K562 (cell line): ENCODE measurements around the gene SDHC. TPM values are rescaled to one million over a fixed set of nuclear protein-coding genes. Genes with fewer than 3 reads are reported as not detected.

Experiments
- CBFB ChIP-seq: sonication (generic); formaldehyde crosslinking; IDR thresholded peaks from 2 replicates; pipeline ENCODE4 v1.4.0; 2020; ENCODE audit warnings: mild to moderate bottlenecking, missing genetic modification reagents
- EZH2 ChIP-seq: IDR thresholded peaks from 2 replicates; pipeline ENCODE4 v1.6.1; 2012; ENCODE audit warnings: low read depth, mild to moderate bottlenecking, inconsistent platforms, low read length, borderline replicate concordance
- HDAC2 ChIP-seq: fragments of 450-650 bp; IDR thresholded peaks from 2 replicates; pipeline ENCODE4 v1.6.1; 2016; ENCODE audit warnings: mild to moderate bottlenecking
- MEIS2 ChIP-seq: fragments of 450-650 bp; IDR thresholded peaks from 2 replicates; pipeline ENCODE4 v1.6.1; 2014; ENCODE audit warnings: mild to moderate bottlenecking; ENCODE audit not compliant: partially characterized antibody
- RBM34 ChIP-seq: fragments of 200-400 bp; formaldehyde crosslinking; IDR thresholded peaks from 2 replicates; pipeline ENCODE4 v1.6.1; 2018; ENCODE audit warnings: low read length, borderline replicate concordance; ENCODE audit not compliant: insufficient read depth
- ZEB2 ChIP-seq: fragments of 450-650 bp; IDR thresholded peaks from 2 replicates; pipeline ENCODE4 v1.6.1; 2016
- ZSCAN32 ChIP-seq: fragments of 450-650 bp; formaldehyde crosslinking; IDR thresholded peaks from 2 replicates; pipeline ENCODE4 v1.4.0; 2020; ENCODE audit warnings: mild to moderate bottlenecking, moderate library complexity
- polyA plus RNA-seq, 8 experiments: library from polyadenylated mRNA; depleted of rRNA in 4 of 8; stranded (reverse) in 5 of 8; unstranded in 3 of 8; fragments of >200 nt; fragmentation: Nextera tagmentation in 2 of 8; fragmentation: Illumina TruSeq in 1 of 8; extraction: Ambion mirVana in 2 of 8; extraction: Trizol in 1 of 8; gene quantifications; 2 replicates each; pipeline versions ENCODE4 v1.2.1 to v1.2.3, GENCODE V29; 2011 to 2014; ENCODE audit warnings: inconsistent platforms in 1 of 8, missing spikeins in 1 of 8
- total RNA-seq, 7 experiments: library from RNA; depleted of rRNA in 6 of 7; stranded (reverse); fragments of >200 nt in 6 of 7; fragmentation: Illumina TruSeq in 2 of 7; extraction: Trizol in 2 of 7; gene quantifications; 2 replicates each; pipeline versions ENCODE4 v1.2.1 to v1.2.3, GENCODE V29; 2011 to 2021; ENCODE audit warnings: low replicate concordance in 1 of 7
- TF ChIP-seq, protein P1 (sequence below): fragments of 450-650 bp; IDR thresholded peaks from 2 replicates; pipeline ENCODE4 v1.6.1; 2016; ENCODE audit warnings: mild to moderate bottlenecking, moderate library complexity
- TF ChIP-seq, protein P2 (sequence below): fragments of 450-650 bp; IDR thresholded peaks from 2 replicates; pipeline ENCODE4 v1.6.1; 2017; ENCODE audit warnings: antibody characterized with exemption
- TF ChIP-seq, protein P3 (sequence below): sonication (generic); formaldehyde crosslinking; IDR thresholded peaks from 2 replicates; pipeline ENCODE4 v1.8.1; 2023; ENCODE audit warnings: mild to moderate bottlenecking, missing genetic modification reagents, moderate library complexity
- TF ChIP-seq, protein P4 (sequence below): fragments of 250-450 bp; sonication (Bioruptor Pico); IDR thresholded peaks from 2 replicates; pipeline ENCODE4 v1.8.0; 2022; ENCODE audit warnings: moderate library complexity, mild to moderate bottlenecking, inconsistent platforms

The SDHC gene
- total and polyA plus RNA-seq, 9 of the 15 experiments (the other 6 are each of a cell fraction or from before 2014, with no cell fraction given), result 7.7 to 309 (median 174) TPM

GRCh38 chr1:161314201-161314981, at the start of gene SDHC (continued):
- TF ChIP-seq, protein P1, sequence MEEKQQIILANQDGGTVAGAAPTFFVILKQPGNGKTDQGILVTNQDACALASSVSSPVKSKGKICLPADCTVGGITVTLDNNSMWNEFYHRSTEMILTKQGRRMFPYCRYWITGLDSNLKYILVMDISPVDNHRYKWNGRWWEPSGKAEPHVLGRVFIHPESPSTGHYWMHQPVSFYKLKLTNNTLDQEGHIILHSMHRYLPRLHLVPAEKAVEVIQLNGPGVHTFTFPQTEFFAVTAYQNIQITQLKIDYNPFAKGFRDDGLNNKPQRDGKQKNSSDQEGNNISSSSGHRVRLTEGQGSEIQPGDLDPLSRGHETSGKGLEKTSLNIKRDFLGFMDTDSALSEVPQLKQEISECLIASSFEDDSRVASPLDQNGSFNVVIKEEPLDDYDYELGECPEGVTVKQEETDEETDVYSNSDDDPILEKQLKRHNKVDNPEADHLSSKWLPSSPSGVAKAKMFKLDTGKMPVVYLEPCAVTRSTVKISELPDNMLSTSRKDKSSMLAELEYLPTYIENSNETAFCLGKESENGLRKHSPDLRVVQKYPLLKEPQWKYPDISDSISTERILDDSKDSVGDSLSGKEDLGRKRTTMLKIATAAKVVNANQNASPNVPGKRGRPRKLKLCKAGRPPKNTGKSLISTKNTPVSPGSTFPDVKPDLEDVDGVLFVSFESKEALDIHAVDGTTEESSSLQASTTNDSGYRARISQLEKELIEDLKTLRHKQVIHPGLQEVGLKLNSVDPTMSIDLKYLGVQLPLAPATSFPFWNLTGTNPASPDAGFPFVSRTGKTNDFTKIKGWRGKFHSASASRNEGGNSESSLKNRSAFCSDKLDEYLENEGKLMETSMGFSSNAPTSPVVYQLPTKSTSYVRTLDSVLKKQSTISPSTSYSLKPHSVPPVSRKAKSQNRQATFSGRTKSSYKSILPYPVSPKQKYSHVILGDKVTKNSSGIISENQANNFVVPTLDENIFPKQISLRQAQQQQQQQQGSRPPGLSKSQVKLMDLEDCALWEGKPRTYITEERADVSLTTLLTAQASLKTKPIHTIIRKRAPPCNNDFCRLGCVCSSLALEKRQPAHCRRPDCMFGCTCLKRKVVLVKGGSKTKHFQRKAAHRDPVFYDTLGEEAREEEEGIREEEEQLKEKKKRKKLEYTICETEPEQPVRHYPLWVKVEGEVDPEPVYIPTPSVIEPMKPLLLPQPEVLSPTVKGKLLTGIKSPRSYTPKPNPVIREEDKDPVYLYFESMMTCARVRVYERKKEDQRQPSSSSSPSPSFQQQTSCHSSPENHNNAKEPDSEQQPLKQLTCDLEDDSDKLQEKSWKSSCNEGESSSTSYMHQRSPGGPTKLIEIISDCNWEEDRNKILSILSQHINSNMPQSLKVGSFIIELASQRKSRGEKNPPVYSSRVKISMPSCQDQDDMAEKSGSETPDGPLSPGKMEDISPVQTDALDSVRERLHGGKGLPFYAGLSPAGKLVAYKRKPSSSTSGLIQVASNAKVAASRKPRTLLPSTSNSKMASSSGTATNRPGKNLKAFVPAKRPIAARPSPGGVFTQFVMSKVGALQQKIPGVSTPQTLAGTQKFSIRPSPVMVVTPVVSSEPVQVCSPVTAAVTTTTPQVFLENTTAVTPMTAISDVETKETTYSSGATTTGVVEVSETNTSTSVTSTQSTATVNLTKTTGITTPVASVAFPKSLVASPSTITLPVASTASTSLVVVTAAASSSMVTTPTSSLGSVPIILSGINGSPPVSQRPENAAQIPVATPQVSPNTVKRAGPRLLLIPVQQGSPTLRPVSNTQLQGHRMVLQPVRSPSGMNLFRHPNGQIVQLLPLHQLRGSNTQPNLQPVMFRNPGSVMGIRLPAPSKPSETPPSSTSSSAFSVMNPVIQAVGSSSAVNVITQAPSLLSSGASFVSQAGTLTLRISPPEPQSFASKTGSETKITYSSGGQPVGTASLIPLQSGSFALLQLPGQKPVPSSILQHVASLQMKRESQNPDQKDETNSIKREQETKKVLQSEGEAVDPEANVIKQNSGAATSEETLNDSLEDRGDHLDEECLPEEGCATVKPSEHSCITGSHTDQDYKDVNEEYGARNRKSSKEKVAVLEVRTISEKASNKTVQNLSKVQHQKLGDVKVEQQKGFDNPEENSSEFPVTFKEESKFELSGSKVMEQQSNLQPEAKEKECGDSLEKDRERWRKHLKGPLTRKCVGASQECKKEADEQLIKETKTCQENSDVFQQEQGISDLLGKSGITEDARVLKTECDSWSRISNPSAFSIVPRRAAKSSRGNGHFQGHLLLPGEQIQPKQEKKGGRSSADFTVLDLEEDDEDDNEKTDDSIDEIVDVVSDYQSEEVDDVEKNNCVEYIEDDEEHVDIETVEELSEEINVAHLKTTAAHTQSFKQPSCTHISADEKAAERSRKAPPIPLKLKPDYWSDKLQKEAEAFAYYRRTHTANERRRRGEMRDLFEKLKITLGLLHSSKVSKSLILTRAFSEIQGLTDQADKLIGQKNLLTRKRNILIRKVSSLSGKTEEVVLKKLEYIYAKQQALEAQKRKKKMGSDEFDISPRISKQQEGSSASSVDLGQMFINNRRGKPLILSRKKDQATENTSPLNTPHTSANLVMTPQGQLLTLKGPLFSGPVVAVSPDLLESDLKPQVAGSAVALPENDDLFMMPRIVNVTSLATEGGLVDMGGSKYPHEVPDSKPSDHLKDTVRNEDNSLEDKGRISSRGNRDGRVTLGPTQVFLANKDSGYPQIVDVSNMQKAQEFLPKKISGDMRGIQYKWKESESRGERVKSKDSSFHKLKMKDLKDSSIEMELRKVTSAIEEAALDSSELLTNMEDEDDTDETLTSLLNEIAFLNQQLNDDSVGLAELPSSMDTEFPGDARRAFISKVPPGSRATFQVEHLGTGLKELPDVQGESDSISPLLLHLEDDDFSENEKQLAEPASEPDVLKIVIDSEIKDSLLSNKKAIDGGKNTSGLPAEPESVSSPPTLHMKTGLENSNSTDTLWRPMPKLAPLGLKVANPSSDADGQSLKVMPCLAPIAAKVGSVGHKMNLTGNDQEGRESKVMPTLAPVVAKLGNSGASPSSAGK, result peak; percentile 43; the same call in 1 of the 2 replicates
- TF ChIP-seq CBFB, result no peak
- no peak for TF ChIP-seq ZEB2
- TF ChIP-seq, protein P2, sequence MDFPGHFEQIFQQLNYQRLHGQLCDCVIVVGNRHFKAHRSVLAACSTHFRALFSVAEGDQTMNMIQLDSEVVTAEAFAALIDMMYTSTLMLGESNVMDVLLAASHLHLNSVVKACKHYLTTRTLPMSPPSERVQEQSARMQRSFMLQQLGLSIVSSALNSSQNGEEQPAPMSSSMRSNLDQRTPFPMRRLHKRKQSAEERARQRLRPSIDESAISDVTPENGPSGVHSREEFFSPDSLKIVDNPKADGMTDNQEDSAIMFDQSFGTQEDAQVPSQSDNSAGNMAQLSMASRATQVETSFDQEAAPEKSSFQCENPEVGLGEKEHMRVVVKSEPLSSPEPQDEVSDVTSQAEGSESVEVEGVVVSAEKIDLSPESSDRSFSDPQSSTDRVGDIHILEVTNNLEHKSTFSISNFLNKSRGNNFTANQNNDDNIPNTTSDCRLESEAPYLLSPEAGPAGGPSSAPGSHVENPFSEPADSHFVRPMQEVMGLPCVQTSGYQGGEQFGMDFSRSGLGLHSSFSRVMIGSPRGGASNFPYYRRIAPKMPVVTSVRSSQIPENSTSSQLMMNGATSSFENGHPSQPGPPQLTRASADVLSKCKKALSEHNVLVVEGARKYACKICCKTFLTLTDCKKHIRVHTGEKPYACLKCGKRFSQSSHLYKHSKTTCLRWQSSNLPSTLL, result no peak
- TF ChIP-seq RBM34, result no peak
- TF ChIP-seq, protein P3, sequence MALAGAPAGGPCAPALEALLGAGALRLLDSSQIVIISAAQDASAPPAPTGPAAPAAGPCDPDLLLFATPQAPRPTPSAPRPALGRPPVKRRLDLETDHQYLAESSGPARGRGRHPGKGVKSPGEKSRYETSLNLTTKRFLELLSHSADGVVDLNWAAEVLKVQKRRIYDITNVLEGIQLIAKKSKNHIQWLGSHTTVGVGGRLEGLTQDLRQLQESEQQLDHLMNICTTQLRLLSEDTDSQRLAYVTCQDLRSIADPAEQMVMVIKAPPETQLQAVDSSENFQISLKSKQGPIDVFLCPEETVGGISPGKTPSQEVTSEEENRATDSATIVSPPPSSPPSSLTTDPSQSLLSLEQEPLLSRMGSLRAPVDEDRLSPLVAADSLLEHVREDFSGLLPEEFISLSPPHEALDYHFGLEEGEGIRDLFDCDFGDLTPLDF (CRISPR knock-in tag), result 0 out of 2 replicates have a peak, but pooled peaks have one; percentile 30
- no peak for TF ChIP-seq ZSCAN32
- peak; percentile 44; the same call in 1 of the 2 replicates for TF ChIP-seq HDAC2
- TF ChIP-seq, protein P4, sequence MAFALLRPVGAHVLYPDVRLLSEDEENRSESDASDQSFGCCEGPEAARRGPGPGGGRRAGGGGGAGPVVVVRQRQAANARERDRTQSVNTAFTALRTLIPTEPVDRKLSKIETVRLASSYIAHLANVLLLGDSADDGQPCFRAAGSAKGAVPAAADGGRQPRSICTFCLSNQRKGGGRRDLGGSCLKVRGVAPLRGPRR, result no peak
- TF ChIP-seq EZH2, result no peak
- TF ChIP-seq MEIS2, result no peak
